ENCODE data around the gene SERPINA9. TPM values are rescaled to one million over a fixed set of nuclear protein-coding genes. Genes with fewer than 3 reads are reported as not detected.
"Not testable (repeated sequence)": the region's sequence is repeated elsewhere in the genome, so short reads cannot be mapped to it uniquely, and the experiment has no call there.

Gene SERPINA9
- total RNA-seq, 1 donor from 2014 or later = not detected

GRCh38 chr14:94423453-94424056 lies 52.4 kb downstream of the SERPINA9 start:
- Mint-ChIP-seq H3K9me3 (peaks cover 4% of the 10 kb centered on the region), H3K27me3 (ENCODE audit: low read depth) (peaks cover 22% of the 10 kb centered on the region), H3K27ac (ENCODE audit: unreplicated experiment) (no peak overlapping the region), H3K4me3 (no peak overlapping the region), H3K4me1 (peaks cover 3% of the 10 kb centered on the region), H3K36me3 (ENCODE audit: low read depth) (no peaks in the 10 kb centered on the region)
- TF ChIP-seq, protein P1, sequence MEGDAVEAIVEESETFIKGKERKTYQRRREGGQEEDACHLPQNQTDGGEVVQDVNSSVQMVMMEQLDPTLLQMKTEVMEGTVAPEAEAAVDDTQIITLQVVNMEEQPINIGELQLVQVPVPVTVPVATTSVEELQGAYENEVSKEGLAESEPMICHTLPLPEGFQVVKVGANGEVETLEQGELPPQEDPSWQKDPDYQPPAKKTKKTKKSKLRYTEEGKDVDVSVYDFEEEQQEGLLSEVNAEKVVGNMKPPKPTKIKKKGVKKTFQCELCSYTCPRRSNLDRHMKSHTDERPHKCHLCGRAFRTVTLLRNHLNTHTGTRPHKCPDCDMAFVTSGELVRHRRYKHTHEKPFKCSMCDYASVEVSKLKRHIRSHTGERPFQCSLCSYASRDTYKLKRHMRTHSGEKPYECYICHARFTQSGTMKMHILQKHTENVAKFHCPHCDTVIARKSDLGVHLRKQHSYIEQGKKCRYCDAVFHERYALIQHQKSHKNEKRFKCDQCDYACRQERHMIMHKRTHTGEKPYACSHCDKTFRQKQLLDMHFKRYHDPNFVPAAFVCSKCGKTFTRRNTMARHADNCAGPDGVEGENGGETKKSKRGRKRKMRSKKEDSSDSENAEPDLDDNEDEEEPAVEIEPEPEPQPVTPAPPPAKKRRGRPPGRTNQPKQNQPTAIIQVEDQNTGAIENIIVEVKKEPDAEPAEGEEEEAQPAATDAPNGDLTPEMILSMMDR (conservative IDR thresholded peaks at IDR 0.05) = peak; percentile 74
- DNase-seq (ENCODE audit: low read depth, low spot score) = peak; percentile 70

GRCh38 chr14:94421316-94421715 lies 54.7 kb downstream of the SERPINA9 start:
- DNase-seq (ENCODE audit: low read depth, low spot score) = no peak
- H3K27ac Mint-ChIP-seq (ENCODE audit: unreplicated experiment) = no peak overlapping the region
- H3K36me3 Mint-ChIP-seq (ENCODE audit: low read depth) = peaks cover under 1% of the 10 kb centered on the region
- TF ChIP-seq, protein P1 (conservative IDR thresholded peaks at IDR 0.05) = no peak
- no peak overlapping the region for H3K4me3 Mint-ChIP-seq
- peaks cover 3% of the 10 kb centered on the region for H3K4me1 Mint-ChIP-seq
- H3K9me3 Mint-ChIP-seq = peaks cover 11% of the 10 kb centered on the region
- H3K27me3 Mint-ChIP-seq (ENCODE audit: low read depth) = peaks cover 14% of the 10 kb centered on the region

DNA sequence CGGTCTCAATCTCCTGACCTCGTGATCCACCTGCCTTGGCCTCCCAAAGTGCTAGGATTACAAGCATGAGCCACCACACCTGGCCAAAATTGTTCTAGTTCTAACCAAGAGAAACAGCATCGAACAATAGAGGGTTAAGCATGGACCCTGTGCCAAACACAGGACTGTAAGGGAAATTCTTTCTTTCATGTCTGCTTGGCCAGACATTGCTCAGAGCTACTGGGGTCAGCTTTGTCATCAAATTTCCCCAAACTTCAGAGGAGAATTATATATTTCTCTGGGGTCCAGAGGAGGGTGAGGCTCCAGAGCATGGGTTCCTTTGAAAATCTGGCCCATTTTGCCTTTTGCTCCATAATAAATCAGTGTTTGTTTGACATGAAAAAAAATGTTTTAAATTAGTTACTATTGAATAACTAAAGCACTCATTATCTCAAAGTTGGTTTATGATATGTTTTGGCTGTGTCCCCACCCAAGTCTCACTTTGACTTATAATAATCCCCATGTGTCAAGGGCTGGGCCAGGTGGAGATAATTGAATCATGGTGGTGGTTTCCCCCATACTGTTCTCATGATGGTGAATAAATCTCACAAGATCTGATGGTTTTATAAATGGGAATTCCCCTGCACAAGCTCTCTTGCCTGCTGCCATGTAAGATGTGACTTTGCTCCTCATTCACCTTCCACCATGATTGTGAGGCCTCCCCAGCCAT lies 58.3 kb downstream of the SERPINA9 start:
- not testable (repeated sequence) for DNase-seq (ENCODE audit: low read depth, low spot score); H3K36me3 Mint-ChIP-seq (ENCODE audit: low read depth); H3K27me3 Mint-ChIP-seq (ENCODE audit: low read depth); H3K4me3 Mint-ChIP-seq; H3K4me1 Mint-ChIP-seq; H3K27ac Mint-ChIP-seq (ENCODE audit: unreplicated experiment)
- peaks cover 16% of the 10 kb centered on the region for H3K9me3 Mint-ChIP-seq

Other genes with a start within 250 kb of the SERPINA9 start
- gene SERPINA10, start 182.9 kb downstream of the SERPINA9 start, total RNA-seq = not detected in 2 replicates
- gene SERPINA6, start 152.9 kb downstream of the SERPINA9 start, total RNA-seq = not detected in 2 replicates
- not detected in 2 replicates for gene SERPINA2, start 109.5 kb downstream of the SERPINA9 start, total RNA-seq
- not detected in 2 replicates for gene SERPINA1, start 87.6 kb downstream of the SERPINA9 start, total RNA-seq
- not detected in 2 replicates for gene SERPINA11, start 23.4 kb downstream of the SERPINA9 start, total RNA-seq
- not detected in 2 replicates for gene SERPINA12, start 33.3 kb upstream of the SERPINA9 start, total RNA-seq
- not detected in 2 replicates for gene SERPINA4, start 85.2 kb upstream of the SERPINA9 start, total RNA-seq
- gene SERPINA5, start 105.2 kb upstream of the SERPINA9 start, total RNA-seq = 1.0 and 1.4 TPM in 2 replicates
- not detected in 2 replicates for gene SERPINA3, start 136.2 kb upstream of the SERPINA9 start, total RNA-seq